Activated CD8-positive, alpha-beta memory T cell treated with anti-CD3 and anti-CD28 coated beads for 24 hours (primary cell): ENCODE measurements around the gene NFIA.

Source experiments
- DNase-seq: peaks from one replicate; pipeline ENCODE4 v3.0.0-alpha.2; 2020

The NFIA gene

DNA sequence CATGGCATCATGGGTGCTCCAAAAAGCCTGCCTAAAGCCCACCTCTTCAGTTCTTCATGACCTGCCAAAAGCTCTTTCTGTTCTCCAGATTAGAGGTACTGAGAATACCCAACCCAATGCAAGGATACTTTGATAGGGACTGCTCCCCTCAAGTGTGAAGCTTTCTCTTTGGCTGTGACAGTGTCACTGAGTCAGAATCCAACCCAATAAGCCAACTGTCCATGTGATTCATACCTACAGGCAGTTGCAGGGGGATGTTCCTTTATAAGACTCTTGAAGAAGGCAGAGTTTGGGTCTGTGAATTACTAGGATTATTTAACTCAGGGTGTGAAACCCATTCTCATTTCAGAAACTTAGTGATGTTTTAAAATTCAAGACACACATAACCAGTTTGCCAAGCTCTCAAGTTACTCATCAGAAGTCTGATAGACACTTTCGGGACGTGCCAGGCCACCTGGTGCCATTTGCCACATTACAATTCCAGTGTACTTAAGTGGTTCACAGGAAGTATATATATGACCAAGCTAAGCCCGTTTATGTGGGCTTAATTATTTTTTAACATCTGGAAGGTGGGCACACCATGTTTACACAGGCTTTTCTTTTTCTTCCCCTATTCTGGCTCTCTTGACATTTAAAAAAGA, 265.8 kb downstream of the NFIA start:
- no peak for DNase-seq

DNA sequence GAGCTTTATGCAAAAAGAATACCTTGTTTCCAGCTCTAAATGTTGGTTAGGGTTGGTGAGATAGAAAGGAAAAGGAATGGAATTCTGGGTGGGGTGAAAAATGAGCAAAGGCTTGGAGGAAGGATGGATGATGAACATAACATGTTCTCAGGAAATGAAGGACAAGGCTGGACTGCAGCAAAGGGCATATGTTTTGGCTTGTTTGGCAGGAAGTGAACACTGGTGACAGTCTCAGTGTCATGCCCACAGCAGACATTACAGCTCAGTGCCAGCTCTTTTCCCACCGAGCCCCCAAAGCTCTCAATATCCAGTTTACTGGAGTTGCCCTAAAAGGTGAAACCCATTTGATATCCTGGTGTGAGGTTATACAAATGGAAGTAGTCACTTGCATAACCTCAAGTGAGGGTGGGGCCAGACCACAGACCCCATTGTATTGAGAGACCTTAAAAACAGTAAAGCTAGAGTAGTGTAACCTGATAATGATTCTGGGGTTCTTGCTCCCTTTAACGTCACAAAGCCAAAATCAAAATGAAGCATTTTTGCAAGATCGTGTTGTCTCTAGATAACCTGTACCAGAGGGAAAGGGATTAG, 270.6 kb downstream of the NFIA start:
- no peak for DNase-seq

DNA sequence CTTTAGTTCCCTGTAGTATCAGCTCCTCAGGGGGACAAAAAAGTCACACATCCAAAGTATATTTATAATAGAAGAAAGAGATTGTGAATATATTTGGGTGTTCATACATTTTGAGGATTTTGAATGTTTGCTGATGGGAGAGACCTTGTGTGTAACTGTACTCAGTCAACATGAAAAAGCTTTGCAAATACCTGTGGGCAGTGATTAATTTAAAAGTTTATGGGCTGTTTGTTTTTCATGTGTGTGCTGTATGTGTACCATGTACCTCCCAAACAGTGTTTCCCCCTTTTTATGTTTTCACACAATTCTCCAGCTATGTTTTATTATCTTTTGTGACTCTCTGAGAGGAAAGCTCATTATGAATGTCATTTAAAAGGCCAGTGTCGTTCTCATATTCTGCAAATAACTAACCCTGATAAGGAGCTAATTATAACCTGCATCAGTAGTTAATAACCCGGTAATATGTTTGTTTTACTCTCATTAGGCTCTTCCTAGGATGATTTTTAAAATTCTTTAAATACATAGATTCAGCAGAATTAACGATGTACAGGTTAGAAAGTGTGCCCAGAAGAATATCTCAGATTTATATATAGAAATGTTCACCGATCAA, 271.5 kb downstream of the NFIA start:
- no peak for DNase-seq

DNA sequence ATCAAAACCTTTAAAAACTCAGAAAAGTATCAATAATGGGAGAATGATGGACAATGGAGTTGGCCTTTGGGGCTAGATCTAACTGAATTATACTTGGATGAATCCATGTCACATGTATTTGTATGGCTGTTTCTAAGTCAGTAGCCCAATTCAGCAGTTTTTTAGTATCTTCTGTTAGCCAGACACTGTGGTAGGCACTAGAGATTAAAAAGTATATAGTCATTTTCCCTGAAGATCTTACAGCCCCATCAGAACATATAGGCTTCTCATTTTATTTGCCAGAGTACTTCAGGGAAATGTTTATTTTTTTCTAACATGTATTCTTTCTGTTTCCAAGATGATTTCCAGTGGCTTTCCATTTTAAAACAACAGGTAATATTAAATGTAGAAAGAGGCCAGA, 273.7 kb downstream of the NFIA start:
- no peak for DNase-seq

DNA sequence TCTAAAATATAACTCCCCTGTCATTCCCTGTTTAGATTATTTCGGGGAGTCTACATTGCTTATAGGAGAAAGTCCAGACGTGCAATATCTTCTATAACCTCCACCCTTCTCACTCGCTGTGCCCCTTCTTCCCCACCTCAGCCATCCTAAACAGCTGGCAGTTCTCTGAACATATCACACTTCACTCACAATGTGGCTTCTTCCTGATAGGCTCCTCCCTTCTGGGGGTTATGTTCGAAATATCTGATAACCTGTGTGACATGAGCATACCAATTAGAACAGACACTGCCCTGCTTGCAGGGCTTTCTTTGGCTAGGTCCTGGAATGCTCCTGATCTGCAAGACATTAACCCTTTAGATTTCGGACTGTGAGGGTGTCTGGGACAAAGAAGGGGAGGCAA, 274.6 kb downstream of the NFIA start:
- DNase-seq, result no peak

DNA sequence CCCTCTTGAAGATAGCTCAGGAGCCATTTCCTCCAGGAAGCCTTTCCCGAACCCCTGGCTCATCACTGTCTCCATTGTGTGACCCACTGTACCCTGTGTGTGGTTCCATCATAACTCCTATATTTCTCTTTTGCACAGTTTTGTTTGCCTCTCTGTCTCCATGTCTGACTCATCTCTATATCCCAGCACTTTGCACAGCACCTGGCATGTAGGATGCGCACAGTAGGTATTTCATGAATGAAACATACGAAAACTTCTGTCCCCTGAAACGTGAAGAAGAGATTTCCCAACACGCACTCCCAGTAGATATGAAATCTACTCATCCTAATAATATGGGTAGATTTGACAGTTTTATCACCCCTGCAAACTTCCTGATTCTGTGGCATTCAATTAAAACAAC, 275.2 kb downstream of the NFIA start:
- DNase-seq, result no peak

DNA sequence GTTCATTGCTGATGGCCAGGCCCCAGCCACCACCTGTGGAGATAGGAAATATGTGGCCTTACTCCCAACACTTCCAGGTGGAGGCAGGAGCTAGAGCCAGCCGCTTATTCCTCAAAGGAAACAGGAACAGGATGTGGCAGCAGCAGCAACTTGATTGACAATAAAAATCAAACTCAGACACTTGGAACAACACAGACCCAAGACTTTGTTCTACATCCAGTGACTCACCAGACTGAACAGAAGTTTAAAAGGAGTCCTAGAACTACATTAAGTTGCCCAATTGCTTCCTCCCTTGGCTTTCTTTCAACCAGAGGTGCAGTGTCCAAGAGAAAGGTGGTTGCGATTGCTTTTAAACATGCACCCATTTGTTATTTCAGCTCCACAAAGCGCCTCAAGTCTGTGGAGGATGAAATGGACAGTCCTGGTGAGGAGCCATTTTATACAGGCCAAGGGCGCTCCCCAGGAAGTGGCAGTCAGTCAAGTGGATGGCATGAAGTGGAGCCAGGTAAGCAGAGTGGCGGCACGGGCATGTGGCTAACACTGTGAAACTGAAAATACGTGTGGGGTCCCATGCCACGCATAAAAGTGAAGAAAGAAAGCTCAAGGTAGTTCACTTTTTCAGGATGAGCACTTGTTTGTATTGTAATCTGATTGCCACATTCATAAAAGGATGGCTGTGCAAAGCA, 276.6 kb downstream of the NFIA start:
- DNase-seq, result no peak

DNA sequence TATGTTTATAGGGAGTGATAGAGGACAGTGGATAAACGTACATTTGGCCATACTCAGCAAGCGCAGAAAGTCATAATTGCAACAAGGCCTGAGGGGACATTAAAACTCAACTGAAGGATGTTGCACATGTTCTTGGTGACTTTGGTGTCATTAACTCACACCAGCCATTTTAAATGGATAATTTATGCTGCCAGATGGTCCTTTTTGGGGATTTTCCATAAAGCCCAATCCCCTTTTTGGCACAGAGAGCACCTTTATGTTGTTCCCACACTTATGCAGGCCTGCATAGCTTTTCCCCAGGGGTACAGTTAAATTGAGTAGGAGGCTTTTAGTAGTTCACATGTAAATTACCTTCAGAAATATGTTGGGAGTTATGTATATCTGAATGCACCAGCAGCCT, 279.6 kb downstream of the NFIA start:
- DNase-seq, result no peak

DNA sequence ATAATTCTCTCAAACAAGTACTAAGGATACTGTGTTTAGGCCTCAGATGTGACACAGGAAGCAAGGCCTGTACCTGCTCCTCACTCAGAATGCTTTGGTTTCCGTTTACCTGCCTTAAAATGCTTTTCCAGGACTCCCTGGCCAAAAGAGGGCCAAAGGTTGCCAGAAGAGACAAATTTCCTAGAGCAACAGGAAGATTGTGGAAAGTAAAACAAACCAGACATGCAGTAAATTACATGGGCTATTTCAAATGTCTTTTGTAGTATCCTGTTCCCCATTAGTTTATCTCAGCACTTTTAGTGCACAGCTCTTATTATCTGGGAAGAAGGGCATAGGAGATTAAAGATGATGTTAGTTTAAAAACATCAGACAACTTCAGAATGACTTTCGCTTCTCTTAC, 280.0 kb downstream of the NFIA start:
- no peak for DNase-seq

DNA sequence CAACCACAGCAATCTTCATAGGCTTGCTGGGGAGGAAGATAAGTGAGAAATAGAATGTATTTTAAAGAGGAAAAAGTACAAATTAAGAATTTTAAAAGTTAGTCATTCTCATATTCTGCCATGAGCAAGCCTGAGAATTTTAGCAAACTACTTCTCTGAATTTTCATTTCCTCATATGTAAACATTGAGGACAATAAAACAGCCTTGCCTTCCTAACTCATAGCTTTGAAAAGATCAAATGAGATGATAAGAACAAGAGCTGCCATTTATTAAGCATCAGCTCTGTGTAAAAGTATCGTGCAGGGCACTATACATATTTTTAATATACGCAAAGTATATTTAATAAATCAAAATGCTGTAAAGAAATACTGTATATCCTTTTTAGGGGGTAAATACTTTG, 286.0 kb downstream of the NFIA start:
- no peak for DNase-seq

DNA sequence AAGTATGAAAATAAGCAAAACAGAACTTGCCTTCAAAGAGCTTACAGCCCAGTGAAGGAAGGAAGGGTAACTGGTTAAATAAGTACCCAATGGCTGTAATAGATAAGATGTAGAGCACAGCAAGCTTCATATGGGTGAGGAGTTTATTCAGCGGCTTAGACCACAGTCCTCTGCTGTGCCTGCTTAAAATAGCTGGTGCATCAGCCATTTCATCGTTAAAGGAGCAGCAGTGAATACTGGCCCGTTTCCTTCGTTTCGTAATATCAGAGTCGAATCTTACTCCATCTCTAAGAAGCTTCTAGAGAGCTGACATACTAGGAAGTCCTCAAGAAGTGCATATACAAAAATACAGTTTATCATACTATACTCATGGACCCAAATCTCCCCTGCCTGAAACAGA, 286.5 kb downstream of the NFIA start:
- DNase-seq, result no peak

DNA sequence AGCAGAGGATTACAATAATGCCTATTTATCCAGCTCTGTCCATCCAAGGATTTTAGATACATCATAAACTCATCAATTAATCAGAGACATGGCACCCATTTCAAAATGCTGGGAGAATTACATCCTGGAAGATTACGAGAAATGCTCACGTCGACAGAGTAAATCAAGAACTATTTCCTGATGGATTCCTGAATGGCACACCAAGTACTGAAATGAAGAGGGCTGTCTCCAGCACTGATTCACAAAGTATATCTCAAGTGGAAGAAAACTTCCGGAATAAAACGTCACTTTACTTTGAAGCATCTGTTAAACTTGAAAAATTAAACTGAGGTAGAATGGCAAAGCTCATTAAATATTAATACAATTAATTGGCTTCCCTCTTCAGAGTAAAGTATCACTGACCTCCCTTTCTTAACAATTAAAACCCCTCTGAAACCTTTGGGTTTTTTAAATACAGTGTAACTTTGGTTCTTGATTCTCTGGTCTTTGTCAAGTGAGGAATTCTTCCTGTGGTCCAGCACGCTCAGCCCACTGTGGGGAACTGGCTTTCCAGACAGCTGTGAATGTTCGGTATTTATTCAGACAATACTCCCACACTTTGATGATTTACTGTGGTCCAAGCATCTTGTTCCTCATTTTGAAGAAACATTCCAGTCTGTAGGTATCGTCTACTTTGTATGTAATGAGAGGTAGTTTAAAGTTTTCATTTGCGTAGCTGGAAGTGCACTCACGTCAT, 288.0 kb downstream of the NFIA start:
- no peak for DNase-seq

DNA sequence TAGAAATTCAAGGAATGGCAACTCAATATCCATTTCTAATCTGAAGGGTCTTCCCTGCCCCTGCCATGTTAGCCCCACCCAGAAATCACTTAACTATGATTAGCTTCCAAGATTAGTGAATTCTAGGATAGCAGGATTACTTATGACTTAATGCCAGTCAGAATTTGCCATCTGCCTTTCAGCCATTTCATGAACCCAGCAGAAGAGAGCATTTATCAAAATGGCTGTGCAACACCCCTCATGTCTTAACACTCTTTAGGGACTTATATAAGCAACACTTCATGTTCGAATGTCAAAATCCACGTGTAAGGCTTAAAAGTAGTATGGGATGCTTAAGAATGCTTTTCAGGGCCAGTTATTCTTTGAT, 288.5 kb downstream of the NFIA start:
- DNase-seq, result no peak

DNA sequence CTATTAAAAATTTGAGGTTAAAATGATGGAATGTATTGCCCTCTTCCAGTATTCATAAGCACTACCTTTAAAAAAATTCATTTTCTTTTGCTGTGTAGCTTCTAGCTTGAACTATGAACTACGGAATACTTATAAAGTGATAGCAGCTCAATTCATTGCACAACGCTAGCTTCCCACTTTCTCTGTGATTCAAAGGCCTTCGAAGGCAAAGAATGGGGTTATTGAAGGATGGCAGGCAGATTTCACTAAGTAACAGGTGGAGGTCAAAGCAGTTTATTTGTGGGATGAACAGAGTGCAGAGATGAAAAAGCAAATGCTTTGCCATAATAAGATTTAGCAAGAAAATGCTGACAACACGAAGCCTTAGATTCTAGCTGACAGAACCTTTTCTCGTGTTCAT, 290.6 kb downstream of the NFIA start:
- DNase-seq, result no peak

DNA sequence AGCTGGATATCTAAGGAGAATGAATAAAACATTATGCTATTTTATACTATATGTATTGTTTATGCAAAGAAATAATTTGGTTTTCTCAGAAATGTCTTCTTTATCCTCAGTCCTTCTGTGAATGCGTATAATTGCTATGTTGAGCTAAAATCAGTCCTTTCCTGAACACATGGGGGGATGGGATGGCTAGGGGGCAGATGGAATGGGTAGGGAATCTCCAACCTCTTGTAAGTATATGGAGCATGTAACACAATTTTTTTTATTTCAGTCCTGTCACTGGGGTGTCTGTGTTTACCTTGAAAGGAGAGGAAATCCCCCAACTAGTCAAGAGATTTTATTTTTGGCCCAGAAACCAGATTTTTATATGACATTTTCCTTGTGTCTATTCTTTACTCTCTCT, 291.8 kb downstream of the NFIA start:
- DNase-seq, result no peak

DNA sequence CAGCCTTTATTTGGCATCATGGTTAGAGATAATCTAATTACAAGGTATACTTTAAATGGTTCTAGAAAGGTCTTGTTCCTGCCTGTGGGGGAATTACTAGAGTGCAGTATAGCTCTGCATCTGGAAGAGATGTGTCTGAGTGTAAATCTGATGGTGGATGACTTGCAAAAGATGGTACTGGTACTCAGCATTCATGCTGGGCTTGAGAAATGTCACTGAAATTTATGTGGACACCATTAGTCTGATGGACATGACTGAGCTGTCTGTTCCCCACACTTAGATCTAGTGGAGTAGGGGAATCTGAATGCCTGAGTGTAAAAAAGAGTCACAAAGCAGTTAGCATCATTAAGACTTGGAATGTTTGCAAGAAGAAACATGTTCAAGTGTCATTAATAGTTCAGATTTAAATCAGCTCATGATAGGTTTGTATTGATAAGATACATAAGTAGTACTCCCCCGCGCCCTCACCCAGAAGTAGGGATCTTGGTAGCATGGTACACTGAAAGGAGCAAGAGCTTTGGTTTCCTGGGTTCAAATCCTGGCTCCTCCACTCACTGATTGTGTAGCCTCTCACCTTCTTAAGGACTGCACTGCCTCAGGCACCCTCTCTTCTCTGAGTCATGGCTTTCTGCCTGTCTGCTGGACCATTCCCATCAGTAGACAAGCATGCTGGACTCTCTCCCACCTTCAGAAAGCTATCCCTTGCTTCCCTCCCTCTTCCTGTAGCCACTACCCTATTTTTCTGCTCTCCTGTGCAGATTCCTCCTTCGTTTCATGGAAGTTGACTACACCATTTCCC, 292.9 kb downstream of the NFIA start:
- DNase-seq, result no peak

DNA sequence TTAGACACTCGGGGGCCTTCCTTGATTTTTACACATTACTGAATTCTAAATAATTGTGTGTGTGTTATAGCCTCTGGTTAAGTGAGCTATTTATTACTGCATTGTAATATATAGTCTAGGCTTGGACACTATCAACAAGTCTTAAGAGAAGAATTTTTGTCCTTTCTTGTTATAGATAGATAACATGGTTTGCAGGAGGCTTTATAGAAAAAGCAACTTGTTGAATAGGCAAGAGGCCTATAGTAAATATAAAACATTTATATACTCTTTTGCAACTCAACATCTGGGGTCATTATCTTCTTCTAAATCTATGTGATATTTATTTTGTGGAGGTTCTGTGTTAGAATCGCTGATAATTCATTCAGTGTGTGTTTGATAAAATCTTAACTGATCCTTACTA, 293.8 kb downstream of the NFIA start:
- no peak for DNase-seq

DNA sequence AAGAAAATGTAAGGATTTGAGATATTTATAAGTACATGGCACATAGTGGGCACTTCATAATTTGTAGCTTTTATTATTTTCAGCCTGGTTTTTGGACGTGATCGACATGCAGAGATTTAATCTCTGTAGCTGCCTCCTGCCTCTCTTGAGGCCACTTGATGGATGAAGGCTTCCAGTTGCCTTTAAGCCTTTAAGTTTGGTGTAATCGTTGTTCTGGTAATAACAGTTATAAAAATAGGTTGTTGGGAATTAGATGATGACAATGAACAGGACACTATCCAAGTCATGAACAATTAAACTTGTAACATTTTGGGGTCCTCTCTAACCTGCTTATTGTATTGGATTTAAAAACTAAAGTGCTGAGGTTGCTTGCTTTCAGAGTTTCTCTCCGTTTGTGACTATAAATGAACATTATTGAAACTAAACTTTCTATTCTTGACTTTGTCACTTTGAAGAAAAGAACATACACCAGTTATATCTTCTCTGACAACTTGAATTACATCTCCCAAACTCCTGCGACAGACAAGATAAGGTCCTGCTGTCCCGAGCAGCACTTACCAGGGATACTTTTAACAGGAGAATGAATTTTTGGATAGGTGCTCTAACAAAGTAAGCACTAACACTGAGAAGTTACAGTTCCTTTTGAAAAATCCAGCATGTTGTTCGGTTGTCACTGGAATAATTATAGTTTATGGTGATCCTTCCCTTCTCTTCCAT, 295.0 kb downstream of the NFIA start:
- DNase-seq, result no peak

DNA sequence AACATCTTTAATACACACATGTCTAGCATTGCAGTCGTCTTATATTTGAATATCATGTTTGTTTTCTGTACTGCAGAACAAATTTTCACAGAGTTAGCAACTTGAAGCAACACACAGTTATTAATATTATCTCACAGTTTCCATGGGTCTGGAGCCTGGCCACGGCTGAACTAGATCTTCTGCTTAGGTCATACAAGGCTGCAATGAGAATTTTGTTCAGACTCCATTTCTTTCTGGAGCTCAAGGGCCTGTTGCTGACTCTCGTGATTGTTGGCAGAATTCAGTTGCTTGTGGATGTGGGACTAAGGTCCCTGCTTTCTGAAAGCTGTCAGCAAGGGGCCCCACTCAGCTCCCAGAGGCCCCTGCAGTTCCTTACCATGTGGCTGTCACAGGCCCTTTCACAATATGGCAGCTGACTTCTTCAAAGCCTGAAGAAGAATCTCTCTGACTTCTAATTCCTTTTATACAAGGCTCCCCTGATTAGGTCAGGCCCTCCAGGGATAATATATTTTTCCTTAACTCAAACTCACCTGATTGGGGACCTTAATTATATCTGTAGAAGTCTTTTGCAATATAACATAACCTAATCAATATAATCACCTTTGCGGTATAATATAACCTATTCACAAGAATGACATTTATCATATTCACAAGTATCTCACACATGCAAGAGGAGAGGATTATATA, 296.3 kb downstream of the NFIA start:
- DNase-seq, result no peak

DNA sequence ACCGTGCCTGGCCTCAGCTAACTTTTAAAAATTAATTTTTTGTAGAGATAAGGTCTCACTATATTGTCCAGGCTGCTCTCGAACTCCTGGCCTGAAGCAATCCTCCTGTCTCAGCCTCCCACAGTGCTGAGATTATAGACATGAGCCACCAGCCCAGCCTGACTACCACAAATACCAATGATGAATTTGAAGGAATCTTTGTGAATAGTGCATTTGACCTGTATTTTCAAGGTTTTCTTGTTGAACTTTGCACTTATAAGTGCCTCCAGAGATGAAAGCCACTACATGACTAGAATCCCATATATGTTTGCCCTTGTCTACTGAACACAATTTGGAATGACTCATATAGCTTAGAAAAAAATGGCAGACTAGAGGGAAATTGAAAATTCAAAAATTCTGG, 297.3 kb downstream of the NFIA start:
- no peak for DNase-seq

DNA sequence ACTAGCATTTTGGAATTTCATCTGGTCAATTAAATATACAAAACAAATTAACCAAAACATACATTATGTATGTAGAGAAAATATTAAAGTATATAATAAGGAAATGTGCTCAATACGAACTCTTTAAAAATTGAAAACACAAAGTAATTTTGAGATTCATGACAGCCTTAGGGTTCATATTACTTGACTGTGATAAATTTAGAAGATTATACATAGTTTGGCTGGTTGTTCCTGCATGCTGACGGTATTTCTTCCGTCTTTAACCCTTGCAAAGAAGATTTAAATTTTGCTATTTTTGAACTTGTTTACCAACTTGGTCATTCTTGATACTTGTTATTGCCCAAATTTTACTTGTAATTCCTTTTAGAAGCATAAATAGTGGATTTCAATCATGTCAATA, 298.2 kb downstream of the NFIA start:
- no peak for DNase-seq

DNA sequence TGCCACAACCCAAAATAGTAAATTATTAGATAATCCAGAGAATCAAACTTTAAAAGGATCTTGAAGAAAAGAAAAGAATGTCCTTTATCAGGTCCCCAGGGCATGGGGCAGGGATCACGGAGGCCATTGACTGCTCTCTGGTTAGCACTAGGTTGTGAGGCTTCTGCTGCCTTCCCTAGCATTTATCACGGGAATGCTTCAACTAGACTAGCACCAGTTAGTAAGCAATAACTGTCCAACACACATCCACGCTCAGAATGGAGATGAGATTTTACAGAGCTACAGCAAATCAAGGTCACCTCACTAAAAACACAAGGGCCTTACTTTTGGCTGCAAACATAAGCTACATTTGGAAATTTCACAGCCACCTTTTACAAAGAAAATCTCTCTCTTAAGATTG, 304.0 kb downstream of the NFIA start:
- DNase-seq, result no peak
